H1 (cell line): ENCODE results near the gene PTPMT1. TPM values are rescaled to one million over a fixed set of nuclear protein-coding genes. Genes with fewer than 3 reads are reported as not detected.

Experiments
- CTCF ChIA-PET: fragments of 300-600 bp; sonication (Branson Sonifier 250); formaldehyde crosslinking; loops from one replicate; lab custom pipeline; 2021; ENCODE audit not compliant: partially characterized antibody; lab: Charles Lee
- POLR2A ChIA-PET: fragments of 300-600 bp; sonication (Branson Sonifier 250); formaldehyde crosslinking; loops from one replicate; lab custom pipeline; 2021; ENCODE audit warnings: inconsistent platforms; ENCODE audit not compliant: partially characterized antibody; lab: Charles Lee
- DNase-seq, 2 experiments: peaks; one replicate each; pipeline versions ENCODE4 v3.0.0 to v3.0.0-alpha.2; 2010 to 2022; ENCODE audit warnings: low spot score in 2 of 2, low read depth in 1 of 2, mixed read lengths in 1 of 2
- FAIRE-seq: peaks from 2 replicates; lab custom pipeline; 2011; peaks lifted over from hg19 to GRCh38; lab: Jason Lieb, UNC
- H2AFZ ChIP-seq: 2 replicates; pipeline ENCODE4 v1.8.1; 2012; ENCODE audit warnings: low read length, inconsistent platforms
- H2AK5ac ChIP-seq: 2 replicates; pipeline ENCODE4 v1.6.1; 2013; ENCODE audit warnings: low read depth, low read length
- H2BK120ac ChIP-seq: replicated peaks from 2 replicates; pipeline ENCODE3; 2013; ENCODE audit warnings: low read depth, low read length, inconsistent platforms
- H2BK12ac ChIP-seq: 2 replicates; pipeline ENCODE4 v1.6.1; 2013; ENCODE audit warnings: low read depth, low read length
- H2BK15ac ChIP-seq: 2 replicates; pipeline ENCODE4 v1.6.1; 2013; ENCODE audit warnings: low read length
- H2BK20ac ChIP-seq: 2 replicates; pipeline ENCODE4 v1.6.1; 2013; ENCODE audit warnings: low read length
- H2BK5ac ChIP-seq: 2 replicates; pipeline ENCODE4 v1.6.1; 2013; ENCODE audit warnings: low read depth, low read length
- H3K14ac ChIP-seq: 2 replicates; pipeline ENCODE4 v1.6.1; 2013; ENCODE audit warnings: inconsistent platforms; ENCODE audit not compliant: insufficient read length
- H3K18ac ChIP-seq: 2 replicates; pipeline ENCODE4 v1.6.1; 2013; ENCODE audit warnings: low read length; ENCODE audit errors: extremely low read depth
- H3K23ac ChIP-seq: 2 replicates; pipeline ENCODE4 v1.6.1; 2013; ENCODE audit warnings: inconsistent platforms; ENCODE audit not compliant: insufficient read length
- H3K23me2 ChIP-seq: 2 replicates; pipeline ENCODE4 v1.6.1; 2013; ENCODE audit warnings: low read depth, low read length
- H3K27ac ChIP-seq: 2 replicates; pipeline ENCODE4 v1.6.1; 2011; ENCODE audit warnings: low read depth, low read length, inconsistent platforms
- H3K27me3 ChIP-seq, 4 experiments: replicated peaks in 1 of 4; 1 replicate in 1 of 4; 2 replicates in 3 of 4; pipeline versions ENCODE4 v1.6.1 to v1.8.1; 2011 to 2013; ENCODE audit warnings: low read length in 3 of 4, mild to moderate bottlenecking in 3 of 4, inconsistent platforms in 2 of 4, mixed read lengths in 2 of 4, moderate library complexity in 1 of 4; ENCODE audit not compliant: control insufficient read depth in 3 of 4, insufficient read depth in 3 of 4; ENCODE audit errors: extremely low read depth in 1 of 4
- H3K36me3 ChIP-seq, 4 experiments: 2 replicates each; pipeline versions ENCODE4 v1.6.1 to v1.8.1; 2011 to 2013; ENCODE audit warnings: mild to moderate bottlenecking in 4 of 4, low read length in 3 of 4, moderate library complexity in 2 of 4, control low read depth in 1 of 4, inconsistent platforms in 1 of 4; ENCODE audit not compliant: insufficient read depth in 4 of 4, control insufficient read depth in 2 of 4
- H3K4ac ChIP-seq: replicated peaks from 2 replicates; pipeline ENCODE3; 2013; ENCODE audit warnings: low read length, low read depth, mixed read lengths, inconsistent platforms; ENCODE audit not compliant: insufficient read length
- H3K4me1 ChIP-seq, 4 experiments: replicated peaks in 1 of 4; 1 replicate in 1 of 4; 2 replicates in 3 of 4; pipeline versions ENCODE4 v1.6.1 to v1.8.1; 2011 to 2013; ENCODE audit warnings: low read length in 3 of 4, inconsistent platforms in 2 of 4, mixed read lengths in 1 of 4; ENCODE audit not compliant: insufficient read depth in 4 of 4, control insufficient read depth in 3 of 4
- H3K4me2 ChIP-seq, 2 experiments: 2 replicates each; pipeline versions ENCODE4 v1.6.1 to v1.8.1; 2011 to 2013; ENCODE audit warnings: low read depth in 2 of 2, low read length in 2 of 2, control low read depth in 1 of 2, inconsistent platforms in 1 of 2, mild to moderate bottlenecking in 1 of 2; ENCODE audit not compliant: insufficient read depth in 1 of 2
- H3K4me3 ChIP-seq, 4 experiments: fragments of 200-600, 300-600 bp in 1 of 4; sonication (generic), shearing (Covaris generic), sonication (Bioruptor Twin) in 1 of 4; 2 replicates each; pipeline versions ENCODE4 v1.5.1 to v1.8.1; 2011 to 2016; ENCODE audit warnings: low read length in 4 of 4, low read depth in 3 of 4, control low read depth in 2 of 4, inconsistent platforms in 2 of 4, mild to moderate bottlenecking in 2 of 4, mixed read lengths in 1 of 4, moderate library complexity in 1 of 4; ENCODE audit not compliant: insufficient read depth in 2 of 4; ENCODE audit errors: extremely low read depth in 1 of 4
- H3K56ac ChIP-seq: replicated peaks from 2 replicates; pipeline ENCODE3; 2013; ENCODE audit warnings: low read depth, mild to moderate bottlenecking, mixed read lengths, low read length, inconsistent platforms; ENCODE audit not compliant: insufficient read length
- H3K79me1 ChIP-seq: 2 replicates; pipeline ENCODE4 v1.6.1; 2013; ENCODE audit warnings: low read depth, low read length, control low read depth
- H3K79me2 ChIP-seq, 2 experiments: 2 replicates each; pipeline versions ENCODE4 v1.6.1 to v1.8.1; 2012 to 2013; ENCODE audit warnings: low read length in 2 of 2, mild to moderate bottlenecking in 2 of 2, inconsistent platforms in 1 of 2; ENCODE audit not compliant: insufficient read depth in 2 of 2, control insufficient read depth in 1 of 2
- H3K9ac ChIP-seq, 4 experiments: replicated peaks in 1 of 4; 1 replicate in 1 of 4; 2 replicates in 3 of 4; pipeline versions ENCODE4 v1.6.1 to v1.8.1; 2011 to 2013; ENCODE audit warnings: low read depth in 3 of 4, low read length in 3 of 4, control low read depth in 2 of 4, mild to moderate bottlenecking in 2 of 4, moderate library complexity in 2 of 4, inconsistent platforms in 1 of 4; ENCODE audit errors: extremely low read depth in 1 of 4
- H3K9me3 ChIP-seq, 2 experiments: 2 replicates each; pipeline versions ENCODE4 v1.6.1 to v1.8.1; 2012 to 2013; ENCODE audit warnings: mild to moderate bottlenecking in 2 of 2, moderate library complexity in 2 of 2, control low read depth in 1 of 2, inconsistent platforms in 1 of 2, low read depth in 1 of 2, low read length in 1 of 2, mixed read lengths in 1 of 2; ENCODE audit not compliant: insufficient read depth in 2 of 2
- H4K20me1 ChIP-seq, 2 experiments: replicated peaks in 1 of 2; 2 replicates each; pipeline versions ENCODE3 to v1.8.1; 2011 to 2013; ENCODE audit warnings: inconsistent platforms in 2 of 2, low read length in 2 of 2, mild to moderate bottlenecking in 1 of 2; ENCODE audit not compliant: insufficient read depth in 2 of 2, control insufficient read depth in 1 of 2
- H4K5ac ChIP-seq: 2 replicates; pipeline ENCODE4 v1.6.1; 2013; ENCODE audit warnings: low read length, low read depth, mixed read lengths, inconsistent platforms; ENCODE audit not compliant: insufficient read length
- H4K8ac ChIP-seq: 2 replicates; pipeline ENCODE4 v1.8.0; 2013; ENCODE audit warnings: mild to moderate bottlenecking, moderate library complexity, low read length, inconsistent platforms; ENCODE audit not compliant: insufficient read depth; ENCODE audit errors: extremely low read depth
- H4K91ac ChIP-seq: replicated peaks from 2 replicates; pipeline ENCODE3; 2013; ENCODE audit warnings: low read length, mixed read lengths, inconsistent platforms; ENCODE audit not compliant: insufficient read length
- BCL11A ChIP-seq, 2 experiments: IDR thresholded peaks; one replicate each; pipeline ENCODE4 v1.6.1; 2011; ENCODE audit warnings: low read depth in 2 of 2, low read length in 2 of 2, mild to moderate bottlenecking in 2 of 2
- CBX5 ChIP-seq: fragments of 300-800, 300-1000 bp; sonication (generic); IDR thresholded peaks from 2 replicates; pipeline ENCODE4 v1.7.1; 2016; ENCODE audit warnings: antibody characterized with exemption, low read length, low read depth
- CHD1 ChIP-seq: IDR thresholded peaks from 2 replicates; pipeline ENCODE4 v1.6.1; 2012; ENCODE audit warnings: low read depth, low read length, improper control_type of control experiment
- CREB1 ChIP-seq: IDR thresholded peaks from 2 replicates; pipeline ENCODE4 v1.6.1; 2012; ENCODE audit warnings: inconsistent platforms
- POLR2AphosphoS5 ChIP-seq: IDR thresholded peaks from 2 replicates; pipeline ENCODE4 v1.6.1; 2011; ENCODE audit warnings: low read depth, low read length
- POU5F1 ChIP-seq: IDR thresholded peaks from 2 replicates; pipeline ENCODE4 v1.6.1; 2011; ENCODE audit warnings: low read depth, mild to moderate bottlenecking, low read length, moderate library complexity
- SIX5 ChIP-seq: IDR thresholded peaks from 2 replicates; pipeline ENCODE4 v1.6.1; 2011; ENCODE audit warnings: mild to moderate bottlenecking, low read depth, low read length
- TAF7 ChIP-seq: optimal IDR thresholded peaks from 2 replicates; pipeline ENCODE3; 2011; ENCODE audit warnings: low read depth, mild to moderate bottlenecking, inconsistent platforms, low read length, moderate library complexity, borderline replicate concordance
- TEAD4 ChIP-seq: IDR thresholded peaks from 2 replicates; pipeline ENCODE4 v1.6.1; 2012; ENCODE audit warnings: low read depth, low read length, inconsistent platforms, mixed read lengths
- ZNF274 ChIP-seq: IDR thresholded peaks from 2 replicates; pipeline ENCODE4 v1.7.0; 2012; ENCODE audit warnings: low read length, borderline replicate concordance; ENCODE audit errors: extremely low read depth
- WGBS, 2 experiments: shearing (Covaris generic) in 1 of 2; methylation state at CpG; one replicate each; pipeline versions ENCODE4 v1.1.6 to v1.1.7; 2013 to 2015; ENCODE audit warnings: low lambda C conversion rate in 2 of 2, mixed read lengths in 2 of 2, inconsistent platforms in 1 of 2, low coverage in 1 of 2, missing lambda C conversion rate in 1 of 2; ENCODE audit not compliant: insufficient replicate concordance in 2 of 2, insufficient coverage in 1 of 2, insufficient read length in 1 of 2; ENCODE audit errors: extremely low coverage in 1 of 2, missing lambda C conversion rate in 1 of 2; 5-methylcytosine and 5-hydroxymethylcytosine counted together
- polyA plus RNA-seq, 7 experiments: library from polyadenylated mRNA; depleted of rRNA in 3 of 7; stranded (reverse) in 5 of 7; unstranded in 2 of 7; fragments of >200 nt in 5 of 7; fragments of 200-250 nt in 2 of 7; gene quantifications; 1 replicate in 5 of 7; 2 replicates in 1 of 7; 4 replicates in 1 of 7; pipeline versions ENCODE4 v1.2.1 to v1.2.3, GENCODE V29; 2011 to 2013; ENCODE audit warnings: missing spikeins in 2 of 7, mixed read lengths in 2 of 7
- total RNA-seq: library from RNA; stranded (reverse); fragmentation: NEBNext Ultra II Directional; extraction: Animal tissue kit (Norgen Biotek cat#: 25700); gene quantifications from 2 replicates; pipeline ENCODE4 v1.2.1, GENCODE V29; 2021
- TF ChIP-seq, protein P1 (sequence below): IDR thresholded peaks from 2 replicates; pipeline ENCODE4 v1.6.1; 2011; ENCODE audit warnings: low read depth, mild to moderate bottlenecking, low read length; ENCODE audit not compliant: insufficient read depth
- TF ChIP-seq, protein P2 (sequence below), 3 experiments: IDR thresholded peaks; 1 replicate in 2 of 3; 2 replicates in 1 of 3; pipeline versions ENCODE4 v1.5.1 to v1.6.1; 2011; ENCODE audit warnings: low read length in 3 of 3, mild to moderate bottlenecking in 3 of 3, inconsistent platforms in 2 of 3, low read depth in 1 of 3, moderate library complexity in 1 of 3; ENCODE audit not compliant: insufficient read depth in 1 of 3; ENCODE audit errors: control extremely low read depth in 1 of 3

The PTPMT1 gene
- total and polyA plus RNA-seq, 2 of the 8 experiments (the other 6 are each of a cell fraction or from before 2014, with no cell fraction given) = 44.8 to 105 TPM

GRCh38 chr11:47560426-47560825 is 5.0 kb upstream of the PTPMT1 start:
- Histone ChIP-seq H2AK5ac (no peak overlapping the region), H2BK20ac (no peak overlapping the region), H3K27ac (no peak overlapping the region), H2AFZ (no peak overlapping the region), H3K14ac (no peak overlapping the region), H3K79me1 (no peaks in the 10 kb centered on the region), H3K9ac (no peak overlapping the region), H3K23me2 (peaks cover 3% of the 10 kb centered on the region; the same call in 1 of the 2 replicates), H3K23ac (no peak overlapping the region), H3K4ac (no peak overlapping the region), H2BK5ac (no peak overlapping the region), H4K8ac (no peak overlapping the region), H4K5ac (no peak overlapping the region), H3K56ac (no peak overlapping the region), H3K79me2 (no peaks in the 10 kb centered on the region), H2BK12ac (no peak overlapping the region), H2BK120ac (no peak overlapping the region), H3K9me3 (no peaks in the 10 kb centered on the region), H3K4me3 (no peak overlapping the region), H2BK15ac (no peak overlapping the region), H3K36me3 (no peaks in the 10 kb centered on the region), H3K4me1 (peaks cover 0 to 3% (median 1%) of the 10 kb centered on the region in 4 experiments; a peak in 1 of 7 replicates), H4K91ac (no peak overlapping the region), H3K4me2 (no peak overlapping the region), H3K18ac (no peak overlapping the region), H4K20me1 (no peaks in the 10 kb centered on the region), H3K27me3 (no peaks in the 10 kb centered on the region)
- ChIA-PET CTCF (no interaction called here), POLR2A (interaction anchor here (1.2 kb wide), 1 partner anchor 8 kb away, joined by 4 read pairs; no protein-coding TSS in a partner anchor)
- DNase-seq (no peak), FAIRE-seq (no peak)
- 83% methylated on average over 2 of the region's 2 CpGs; no CpG with 5 or more reads in 1 of the 2 experiments for WGBS, 2 experiments
- no peak for TF ChIP-seq POLR2AphosphoS5
- no peak for TF ChIP-seq POU5F1
- TF ChIP-seq ZNF274 = no peak
- no peak for TF ChIP-seq CREB1
- no peak for TF ChIP-seq TAF7
- no peak for TF ChIP-seq CHD1
- TF ChIP-seq SIX5 = no peak
- TF ChIP-seq TEAD4 = no peak
- TF ChIP-seq, protein P1, sequence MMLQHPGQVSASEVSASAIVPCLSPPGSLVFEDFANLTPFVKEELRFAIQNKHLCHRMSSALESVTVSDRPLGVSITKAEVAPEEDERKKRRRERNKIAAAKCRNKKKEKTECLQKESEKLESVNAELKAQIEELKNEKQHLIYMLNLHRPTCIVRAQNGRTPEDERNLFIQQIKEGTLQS = no peak
- TF ChIP-seq BCL11A (IDR thresholded peaks at IDR 0.05; ENCODE audit: low read depth in 2 of 2, low read length in 2 of 2) = no peak
- TF ChIP-seq CBX5 = no peak
- TF ChIP-seq, protein P2, sequence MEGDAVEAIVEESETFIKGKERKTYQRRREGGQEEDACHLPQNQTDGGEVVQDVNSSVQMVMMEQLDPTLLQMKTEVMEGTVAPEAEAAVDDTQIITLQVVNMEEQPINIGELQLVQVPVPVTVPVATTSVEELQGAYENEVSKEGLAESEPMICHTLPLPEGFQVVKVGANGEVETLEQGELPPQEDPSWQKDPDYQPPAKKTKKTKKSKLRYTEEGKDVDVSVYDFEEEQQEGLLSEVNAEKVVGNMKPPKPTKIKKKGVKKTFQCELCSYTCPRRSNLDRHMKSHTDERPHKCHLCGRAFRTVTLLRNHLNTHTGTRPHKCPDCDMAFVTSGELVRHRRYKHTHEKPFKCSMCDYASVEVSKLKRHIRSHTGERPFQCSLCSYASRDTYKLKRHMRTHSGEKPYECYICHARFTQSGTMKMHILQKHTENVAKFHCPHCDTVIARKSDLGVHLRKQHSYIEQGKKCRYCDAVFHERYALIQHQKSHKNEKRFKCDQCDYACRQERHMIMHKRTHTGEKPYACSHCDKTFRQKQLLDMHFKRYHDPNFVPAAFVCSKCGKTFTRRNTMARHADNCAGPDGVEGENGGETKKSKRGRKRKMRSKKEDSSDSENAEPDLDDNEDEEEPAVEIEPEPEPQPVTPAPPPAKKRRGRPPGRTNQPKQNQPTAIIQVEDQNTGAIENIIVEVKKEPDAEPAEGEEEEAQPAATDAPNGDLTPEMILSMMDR (IDR thresholded peaks at IDR 0.05; ENCODE audit: control extremely low read depth in 1 of 3, insufficient read depth in 1 of 3, low read depth in 1 of 3, low read length in 3 of 3) = no peak
